Measurements from ENCODE around the gene SCN3B. TPM values are rescaled to one million over a fixed set of nuclear protein-coding genes. Genes with fewer than 3 reads are reported as not detected.

The SCN3B gene, protein sequence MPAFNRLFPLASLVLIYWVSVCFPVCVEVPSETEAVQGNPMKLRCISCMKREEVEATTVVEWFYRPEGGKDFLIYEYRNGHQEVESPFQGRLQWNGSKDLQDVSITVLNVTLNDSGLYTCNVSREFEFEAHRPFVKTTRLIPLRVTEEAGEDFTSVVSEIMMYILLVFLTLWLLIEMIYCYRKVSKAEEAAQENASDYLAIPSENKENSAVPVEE
- 0.65 and 1.7 TPM in 2 replicates for total RNA-seq

DNA sequence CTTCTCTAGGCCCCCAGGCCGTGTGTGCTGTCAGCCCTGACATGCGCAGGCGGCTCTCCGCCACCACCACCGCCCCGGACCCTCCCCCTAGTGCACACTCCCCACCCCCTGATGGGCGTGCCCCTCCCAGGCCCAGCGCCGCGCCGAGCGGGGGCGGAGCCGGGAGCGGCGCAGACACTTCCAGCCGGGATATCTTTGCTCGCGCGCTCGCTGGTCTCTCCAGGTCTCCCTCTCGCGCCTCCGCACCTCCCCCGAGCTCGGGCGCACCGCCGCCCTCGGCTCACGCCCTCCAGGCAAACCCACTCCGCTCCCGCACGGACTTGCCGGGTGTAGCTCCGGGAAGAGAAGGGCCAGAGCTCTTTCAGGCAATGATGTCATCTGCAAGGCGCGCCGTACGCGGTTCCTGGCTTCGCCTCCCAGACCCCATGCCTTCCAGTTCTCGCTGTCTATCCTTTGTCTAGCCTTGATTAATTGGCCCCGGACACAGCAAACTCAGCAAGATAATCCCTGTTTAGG is at the start of gene SCN3B:
Gene SCN3B (minus strand): TSS at position 59 of the 516 bp plus-strand sequence. CDS start 823 bp downstream, outside the sequence.

Other genes with a start within 250 kb of the SCN3B start
- gene GRAMD1B, start 224.4 kb downstream of the SCN3B start, total RNA-seq = 2.0 and 7.5 TPM in 2 replicates
- 7.5 and 9.6 TPM in 2 replicates for gene ZNF202, start 87.0 kb upstream of the SCN3B start, total RNA-seq
- gene OR6X1, start 99.9 kb upstream of the SCN3B start, total RNA-seq = not detected in 2 replicates
- gene OR6M1, start 151.7 kb upstream of the SCN3B start, total RNA-seq = not detected in 2 replicates
- not detected in 2 replicates for gene TMEM225, start 231.0 kb upstream of the SCN3B start, total RNA-seq
- not detected in 2 replicates for gene OR8D4, start 247.5 kb upstream of the SCN3B start, total RNA-seq